ENCODE measurements around the gene MORN5. TPM values are rescaled to one million over a fixed set of nuclear protein-coding genes. Genes with fewer than 3 reads are reported as not detected.

The MORN5 gene
- total RNA-seq, 2 donors from 2014 or later: not detected

GRCh38 chr9:122192261-122192875, 32.7 kb downstream of the MORN5 start:
- no peaks in the 10 kb centered on the region for H3K4me1 Mint-ChIP-seq (ENCODE audit: low read depth)
- peaks cover 7% of the 10 kb centered on the region for H3K27me3 Mint-ChIP-seq (ENCODE audit: low read depth)
- H3K4me3 Mint-ChIP-seq: no peak overlapping the region
- ATAC-seq (replicated peaks in 1 of 2): no peak
- no peaks in the 10 kb centered on the region for H3K36me3 Mint-ChIP-seq (ENCODE audit: insufficient read depth in 2 of 2)
- H3K27ac Mint-ChIP-seq: no peak overlapping the region
- H3K9me3 Mint-ChIP-seq: no peaks in the 10 kb centered on the region
- no peak for DNase-seq

- H3K27ac Mint-ChIP-seq: no peak overlapping the region
- H3K9me3 Mint-ChIP-seq: no peaks in the 10 kb centered on the region
- H3K4me1 Mint-ChIP-seq (ENCODE audit: low read depth): no peaks in the 10 kb centered on the region
- DNase-seq (no peak), ATAC-seq (replicated peaks in 1 of 2) (no peak)
- H3K27me3 Mint-ChIP-seq (ENCODE audit: low read depth): peaks cover 7% of the 10 kb centered on the region
- no peaks in the 10 kb centered on the region for H3K36me3 Mint-ChIP-seq (ENCODE audit: insufficient read depth in 2 of 2)
- H3K4me3 Mint-ChIP-seq: no peak overlapping the region
These were observed 33.3 kb downstream of the MORN5 start for GRCh38 chr9:122192914-122193525.

- Mint-ChIP-seq H3K4me1 (ENCODE audit: low read depth) (no peaks in the 10 kb centered on the region), H3K27me3 (ENCODE audit: low read depth) (peaks cover 13% of the 10 kb centered on the region), H3K4me3 (no peak overlapping the region), H3K27ac (no peak overlapping the region), H3K36me3 (ENCODE audit: insufficient read depth in 2 of 2) (no peaks in the 10 kb centered on the region), H3K9me3 (no peaks in the 10 kb centered on the region)
- ATAC-seq (replicated peaks in 1 of 2) (no peak), DNase-seq (no peak)
These were observed 33.9 kb downstream of the MORN5 start for GRCh38 chr9:122193651-122194050.

GRCh38 chr9:122195875-122196274, 36.2 kb downstream of the MORN5 start:
- Mint-ChIP-seq H3K27me3 (ENCODE audit: low read depth) (peaks cover 13% of the 10 kb centered on the region), H3K9me3 (no peaks in the 10 kb centered on the region), H3K36me3 (ENCODE audit: insufficient read depth in 2 of 2) (no peaks in the 10 kb centered on the region), H3K4me3 (no peak overlapping the region), H3K4me1 (ENCODE audit: low read depth) (no peaks in the 10 kb centered on the region), H3K27ac (no peak overlapping the region)
- DNase-seq (no peak), ATAC-seq (replicated peaks in 1 of 2) (no peak)

GRCh38 chr9:122197426-122197825, 37.7 kb downstream of the MORN5 start:
- no peaks in the 10 kb centered on the region for H3K36me3 Mint-ChIP-seq (ENCODE audit: insufficient read depth in 2 of 2)
- H3K4me3 Mint-ChIP-seq: no peak overlapping the region
- no peak overlapping the region for H3K27ac Mint-ChIP-seq
- H3K27me3 Mint-ChIP-seq (ENCODE audit: low read depth): peaks cover 13% of the 10 kb centered on the region
- DNase-seq (no peak), ATAC-seq (replicated peaks in 1 of 2) (no peak)
- no peaks in the 10 kb centered on the region for H3K9me3 Mint-ChIP-seq
- H3K4me1 Mint-ChIP-seq (ENCODE audit: low read depth): no peaks in the 10 kb centered on the region

- DNase-seq: no peak
- H3K27me3 Mint-ChIP-seq (ENCODE audit: low read depth): peaks cover 13% of the 10 kb centered on the region
- ATAC-seq (replicated peaks in 1 of 2): no peak
- H3K36me3 Mint-ChIP-seq (ENCODE audit: insufficient read depth in 2 of 2): no peaks in the 10 kb centered on the region
- no peaks in the 10 kb centered on the region for H3K4me1 Mint-ChIP-seq (ENCODE audit: low read depth)
- H3K27ac Mint-ChIP-seq: no peak overlapping the region
- no peak overlapping the region for H3K4me3 Mint-ChIP-seq
- no peaks in the 10 kb centered on the region for H3K9me3 Mint-ChIP-seq
These were observed 38.2 kb downstream of the MORN5 start for GRCh38 chr9:122197882-122198281.

GRCh38 chr9:122200960-122201595, 41.4 kb downstream of the MORN5 start:
- DNase-seq (no peak), ATAC-seq (replicated peaks in 1 of 2) (no peak)
- H3K9me3 Mint-ChIP-seq: no peaks in the 10 kb centered on the region
- H3K4me3 Mint-ChIP-seq: no peak overlapping the region
- H3K4me1 Mint-ChIP-seq (ENCODE audit: low read depth): no peaks in the 10 kb centered on the region
- no peaks in the 10 kb centered on the region for H3K36me3 Mint-ChIP-seq (ENCODE audit: insufficient read depth in 2 of 2)
- H3K27me3 Mint-ChIP-seq (ENCODE audit: low read depth): peaks cover 13% of the 10 kb centered on the region
- H3K27ac Mint-ChIP-seq: no peak overlapping the region

- Mint-ChIP-seq H3K36me3 (ENCODE audit: insufficient read depth in 2 of 2) (no peaks in the 10 kb centered on the region), H3K9me3 (no peaks in the 10 kb centered on the region), H3K4me3 (no peak overlapping the region), H3K27ac (no peak overlapping the region), H3K4me1 (ENCODE audit: low read depth) (no peaks in the 10 kb centered on the region), H3K27me3 (ENCODE audit: low read depth) (peaks cover 14% of the 10 kb centered on the region)
- peak; percentile 59 to 69 for ATAC-seq (replicated peaks in 1 of 2)
- DNase-seq: no peak
These were observed 41.9 kb downstream of the MORN5 start for GRCh38 chr9:122201641-122202040.

- Mint-ChIP-seq H3K4me3 (no peak overlapping the region), H3K36me3 (ENCODE audit: insufficient read depth in 2 of 2) (no peaks in the 10 kb centered on the region), H3K9me3 (no peaks in the 10 kb centered on the region), H3K27me3 (ENCODE audit: low read depth) (peaks cover 15% of the 10 kb centered on the region), H3K4me1 (ENCODE audit: low read depth) (no peaks in the 10 kb centered on the region), H3K27ac (no peak overlapping the region)
- DNase-seq (no peak), ATAC-seq (replicated peaks in 1 of 2) (no peak)
These were observed 42.4 kb downstream of the MORN5 start for GRCh38 chr9:122202111-122202510.

GRCh38 chr9:122204055-122204454, 44.3 kb downstream of the MORN5 start:
- Mint-ChIP-seq H3K9me3 (no peaks in the 10 kb centered on the region), H3K27ac (no peak overlapping the region), H3K36me3 (ENCODE audit: insufficient read depth in 2 of 2) (no peaks in the 10 kb centered on the region), H3K4me3 (no peak overlapping the region), H3K4me1 (ENCODE audit: low read depth) (no peaks in the 10 kb centered on the region), H3K27me3 (ENCODE audit: low read depth) (peaks cover 14% of the 10 kb centered on the region)
- ATAC-seq (replicated peaks in 1 of 2): no peak
- no peak for DNase-seq

GRCh38 chr9:122204491-122204890, 44.8 kb downstream of the MORN5 start:
- Mint-ChIP-seq H3K9me3 (no peaks in the 10 kb centered on the region), H3K4me1 (ENCODE audit: low read depth) (no peaks in the 10 kb centered on the region), H3K36me3 (ENCODE audit: insufficient read depth in 2 of 2) (no peaks in the 10 kb centered on the region), H3K27ac (no peak overlapping the region), H3K4me3 (no peak overlapping the region), H3K27me3 (ENCODE audit: low read depth) (peaks cover 14% of the 10 kb centered on the region)
- DNase-seq (no peak), ATAC-seq (replicated peaks in 1 of 2) (no peak)

- no peaks in the 10 kb centered on the region for H3K4me1 Mint-ChIP-seq (ENCODE audit: low read depth)
- H3K27ac Mint-ChIP-seq: no peak overlapping the region
- peaks cover 16% of the 10 kb centered on the region for H3K27me3 Mint-ChIP-seq (ENCODE audit: low read depth)
- no peaks in the 10 kb centered on the region for H3K9me3 Mint-ChIP-seq
- ATAC-seq (replicated peaks in 1 of 2) (no peak), DNase-seq (no peak)
- no peak overlapping the region for H3K4me3 Mint-ChIP-seq
- no peaks in the 10 kb centered on the region for H3K36me3 Mint-ChIP-seq (ENCODE audit: insufficient read depth in 2 of 2)
These were observed 45.5 kb downstream of the MORN5 start for GRCh38 chr9:122205176-122205575.

- Mint-ChIP-seq H3K4me3 (no peak overlapping the region), H3K9me3 (no peaks in the 10 kb centered on the region), H3K27me3 (ENCODE audit: low read depth) (peaks cover 28% of the 10 kb centered on the region), H3K27ac (no peak overlapping the region), H3K36me3 (ENCODE audit: insufficient read depth in 2 of 2) (no peaks in the 10 kb centered on the region), H3K4me1 (ENCODE audit: low read depth) (no peaks in the 10 kb centered on the region)
- ATAC-seq (replicated peaks in 1 of 2) (no peak), DNase-seq (no peak)
These were observed 46.7 kb downstream of the MORN5 start for GRCh38 chr9:122206118-122207046.

All from activated T-cell treated with anti-CD3 and anti-CD28 coated beads, Interleukin-2, amount 50 U/mL, for 72 hours (primary cell).